HG03045 (cell line): ENCODE measurements around the gene DHRS7B.
A peak's percentile ranks its signal among the peaks of the same experiment; 100 is the strongest.
"Not testable (repeated sequence)": the region's sequence is repeated elsewhere in the genome, so short reads cannot be mapped to it uniquely, and the experiment has no call there.

Experiments used
- ATAC-seq: cut with Tn5 transposase; IDR thresholded peaks from one replicate; pipeline ENCODE4 v1.9.1; 2021; ENCODE audit warnings: mild to moderate bottlenecking, moderate library complexity; ENCODE audit not compliant: unreplicated experiment

Gene DHRS7B

GRCh38 chr17:21126645-21127508 lies at the start of gene DHRS7B:
Gene DHRS7B (plus strand): TSS chr17:21126964. CDS start chr17:21126972, 8 bp downstream.
- ATAC-seq: peak; percentile 92

- ATAC-seq: no peak
These were observed 49.5 kb upstream of the DHRS7B start for GRCh38 chr17:21077281-21077680.

GRCh38 chr17:21078016-21078780 lies 48.6 kb upstream of the DHRS7B start:
- ATAC-seq: no peak

- ATAC-seq: no peak
These were observed 47.6 kb upstream of the DHRS7B start for GRCh38 chr17:21079196-21079595.

GRCh38 chr17:21082001-21082436 lies 44.7 kb upstream of the DHRS7B start:
- ATAC-seq: no peak

- ATAC-seq: not testable (repeated sequence)
These were observed 41.5 kb upstream of the DHRS7B start for GRCh38 chr17:21085280-21085679.

GRCh38 chr17:21085707-21086106 lies 41.1 kb upstream of the DHRS7B start:
- ATAC-seq: no peak

GRCh38 chr17:21089145-21089544 lies 37.6 kb upstream of the DHRS7B start:
- ATAC-seq: no peak

GRCh38 chr17:21089933-21090901 lies 36.5 kb upstream of the DHRS7B start:
- ATAC-seq: peak; percentile 52

- ATAC-seq: no peak
These were observed 35.7 kb upstream of the DHRS7B start for GRCh38 chr17:21090902-21091618.

- no peak for ATAC-seq
These were observed 32.5 kb upstream of the DHRS7B start for GRCh38 chr17:21094298-21094704.

GRCh38 chr17:21095735-21096134 lies 31.0 kb upstream of the DHRS7B start:
- no peak for ATAC-seq

GRCh38 chr17:21096874-21097273 lies 29.9 kb upstream of the DHRS7B start:
- no peak for ATAC-seq

- peak; percentile 89 for ATAC-seq
These were observed 27.7 kb upstream of the DHRS7B start for GRCh38 chr17:21098934-21099689.

GRCh38 chr17:21100636-21101035 lies 26.1 kb upstream of the DHRS7B start:
- no peak for ATAC-seq

GRCh38 chr17:21104608-21105007 lies 22.2 kb upstream of the DHRS7B start:
- no peak for ATAC-seq

- ATAC-seq: no peak
These were observed 21.5 kb upstream of the DHRS7B start for GRCh38 chr17:21105064-21105894.

- ATAC-seq: no peak
These were observed 20.4 kb upstream of the DHRS7B start for GRCh38 chr17:21106316-21106715.
